Measurements from ENCODE around the gene DMWD.

DNA sequence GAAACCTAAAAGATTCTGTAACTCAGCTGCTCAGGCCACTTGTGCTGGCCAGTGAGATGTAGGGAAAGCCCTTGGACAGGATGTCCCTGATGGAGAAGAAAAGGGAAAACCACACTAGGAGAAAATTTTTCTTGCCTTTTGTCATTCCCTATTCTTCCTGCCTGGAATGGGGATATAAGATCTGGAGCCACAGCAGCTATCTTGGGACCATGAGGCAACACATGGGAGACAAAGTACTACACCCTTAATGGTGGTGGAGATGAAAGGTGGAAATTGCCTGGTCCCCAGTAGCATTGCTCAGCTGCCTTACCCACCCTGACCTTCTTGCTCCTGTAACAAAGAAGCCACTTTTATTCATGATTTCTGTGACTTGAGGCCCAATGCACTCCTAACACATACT, 13.1 kb upstream of the DMWD start:
- TF ChIP-seq, protein P1, sequence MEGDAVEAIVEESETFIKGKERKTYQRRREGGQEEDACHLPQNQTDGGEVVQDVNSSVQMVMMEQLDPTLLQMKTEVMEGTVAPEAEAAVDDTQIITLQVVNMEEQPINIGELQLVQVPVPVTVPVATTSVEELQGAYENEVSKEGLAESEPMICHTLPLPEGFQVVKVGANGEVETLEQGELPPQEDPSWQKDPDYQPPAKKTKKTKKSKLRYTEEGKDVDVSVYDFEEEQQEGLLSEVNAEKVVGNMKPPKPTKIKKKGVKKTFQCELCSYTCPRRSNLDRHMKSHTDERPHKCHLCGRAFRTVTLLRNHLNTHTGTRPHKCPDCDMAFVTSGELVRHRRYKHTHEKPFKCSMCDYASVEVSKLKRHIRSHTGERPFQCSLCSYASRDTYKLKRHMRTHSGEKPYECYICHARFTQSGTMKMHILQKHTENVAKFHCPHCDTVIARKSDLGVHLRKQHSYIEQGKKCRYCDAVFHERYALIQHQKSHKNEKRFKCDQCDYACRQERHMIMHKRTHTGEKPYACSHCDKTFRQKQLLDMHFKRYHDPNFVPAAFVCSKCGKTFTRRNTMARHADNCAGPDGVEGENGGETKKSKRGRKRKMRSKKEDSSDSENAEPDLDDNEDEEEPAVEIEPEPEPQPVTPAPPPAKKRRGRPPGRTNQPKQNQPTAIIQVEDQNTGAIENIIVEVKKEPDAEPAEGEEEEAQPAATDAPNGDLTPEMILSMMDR (IDR thresholded peaks at IDR 0.05): no peak
- no peak for TF ChIP-seq POLR2A (IDR thresholded peaks at IDR 0.05)
- no peak for TF ChIP-seq POLR2AphosphoS5 (IDR thresholded peaks at IDR 0.05; ENCODE audit: insufficient read depth in 1 of 2, low read depth in 1 of 2)

Measured in vagina (tissue), 2 donors.